ENCODE data around the gene SLC25A26.

Gene SLC25A26

GRCh38 chr3:66399529-66400232 lies 178.9 kb downstream of the SLC25A26 start:
- no peak for DNase-seq

GRCh38 chr3:66400411-66401156 lies 179.8 kb downstream of the SLC25A26 start:
- DNase-seq: no peak

GRCh38 chr3:66401157-66401550 lies 180.4 kb downstream of the SLC25A26 start:
- DNase-seq: no peak

GRCh38 chr3:66401675-66402491 lies 181.1 kb downstream of the SLC25A26 start:
- DNase-seq: no peak

GRCh38 chr3:66402596-66403290 lies 181.9 kb downstream of the SLC25A26 start:
- no peak for DNase-seq

- DNase-seq: no peak
Observed at GRCh38 chr3:66403323-66403990, 182.7 kb downstream of the SLC25A26 start.

- no peak for DNase-seq
Observed at GRCh38 chr3:66404197-66404596, 183.4 kb downstream of the SLC25A26 start.

GRCh38 chr3:66404903-66405700 lies 184.3 kb downstream of the SLC25A26 start:
- DNase-seq: no peak

GRCh38 chr3:66405701-66406091 lies 184.9 kb downstream of the SLC25A26 start:
- no peak for DNase-seq

- no peak for DNase-seq
Observed at GRCh38 chr3:66406163-66406562, 185.4 kb downstream of the SLC25A26 start.

GRCh38 chr3:66406831-66407610 lies 186.2 kb downstream of the SLC25A26 start:
- no peak for DNase-seq

GRCh38 chr3:66407611-66408218 lies 186.9 kb downstream of the SLC25A26 start:
- no peak for DNase-seq

GRCh38 chr3:66409771-66410754 lies 189.3 kb downstream of the SLC25A26 start:
- no peak for DNase-seq

GRCh38 chr3:66410976-66411375 lies 190.2 kb downstream of the SLC25A26 start:
- no peak for DNase-seq

GRCh38 chr3:66411474-66411873 lies 190.7 kb downstream of the SLC25A26 start:
- no peak for DNase-seq

- DNase-seq: no peak
Observed at GRCh38 chr3:66411961-66412887, 191.4 kb downstream of the SLC25A26 start.

- DNase-seq: no peak
Observed at GRCh38 chr3:66413151-66413751, 192.4 kb downstream of the SLC25A26 start.
